ENCODE measurements around the gene PGAP3.
A peak's percentile ranks its signal among the peaks of the same experiment; 100 is the strongest.

DNA sequence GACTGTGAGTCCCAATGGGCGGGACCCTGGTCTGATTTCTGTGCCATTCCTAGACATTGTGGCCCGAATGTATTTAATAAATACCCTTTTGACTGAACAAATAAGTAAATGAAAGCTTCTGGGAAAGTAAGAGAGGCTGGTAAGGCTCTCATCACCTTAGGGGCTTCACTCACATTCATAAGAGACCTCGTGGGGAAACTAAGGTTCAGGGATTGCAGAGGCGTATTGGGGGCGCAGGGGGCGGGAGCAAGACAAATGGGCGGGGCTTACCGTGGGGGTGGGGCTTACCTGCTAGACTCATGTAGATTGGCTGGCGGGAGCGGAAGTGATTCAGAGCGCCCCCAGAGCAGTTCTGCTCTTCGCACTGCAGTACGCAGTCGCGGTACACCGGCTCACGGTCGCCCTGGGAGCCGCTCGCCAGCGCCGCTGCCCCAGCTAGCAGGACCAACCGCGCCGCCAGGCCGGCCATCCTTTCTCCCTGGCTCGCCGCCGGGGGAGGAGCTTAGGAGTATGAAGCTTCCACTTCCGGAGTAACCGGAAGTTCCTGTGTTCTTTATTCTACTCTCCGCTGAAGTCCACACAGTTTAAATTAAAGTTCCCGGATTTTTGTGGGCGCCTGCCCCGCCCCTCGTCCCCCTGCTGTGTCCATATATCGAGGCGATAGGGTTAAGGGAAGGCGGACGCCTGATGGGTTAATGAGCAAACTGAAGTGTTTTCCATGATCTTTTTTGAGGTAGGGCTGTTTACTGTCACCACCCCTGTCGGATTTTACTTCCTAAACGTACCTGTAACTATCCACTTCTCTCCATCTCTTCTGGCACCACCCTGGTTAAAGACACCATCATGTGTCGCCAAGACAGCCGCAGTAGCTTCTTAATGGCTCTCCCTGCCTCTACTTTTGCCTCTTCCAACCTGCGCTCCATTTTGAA is at the start of gene PGAP3:
- TF ChIP-seq, protein P1, sequence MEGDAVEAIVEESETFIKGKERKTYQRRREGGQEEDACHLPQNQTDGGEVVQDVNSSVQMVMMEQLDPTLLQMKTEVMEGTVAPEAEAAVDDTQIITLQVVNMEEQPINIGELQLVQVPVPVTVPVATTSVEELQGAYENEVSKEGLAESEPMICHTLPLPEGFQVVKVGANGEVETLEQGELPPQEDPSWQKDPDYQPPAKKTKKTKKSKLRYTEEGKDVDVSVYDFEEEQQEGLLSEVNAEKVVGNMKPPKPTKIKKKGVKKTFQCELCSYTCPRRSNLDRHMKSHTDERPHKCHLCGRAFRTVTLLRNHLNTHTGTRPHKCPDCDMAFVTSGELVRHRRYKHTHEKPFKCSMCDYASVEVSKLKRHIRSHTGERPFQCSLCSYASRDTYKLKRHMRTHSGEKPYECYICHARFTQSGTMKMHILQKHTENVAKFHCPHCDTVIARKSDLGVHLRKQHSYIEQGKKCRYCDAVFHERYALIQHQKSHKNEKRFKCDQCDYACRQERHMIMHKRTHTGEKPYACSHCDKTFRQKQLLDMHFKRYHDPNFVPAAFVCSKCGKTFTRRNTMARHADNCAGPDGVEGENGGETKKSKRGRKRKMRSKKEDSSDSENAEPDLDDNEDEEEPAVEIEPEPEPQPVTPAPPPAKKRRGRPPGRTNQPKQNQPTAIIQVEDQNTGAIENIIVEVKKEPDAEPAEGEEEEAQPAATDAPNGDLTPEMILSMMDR (IDR thresholded peaks at IDR 0.05), result no peak
- TF ChIP-seq POLR2A (IDR thresholded peaks at IDR 0.05) (peak in 1 of 2 donors; percentile 7), POLR2AphosphoS5 (IDR thresholded peaks at IDR 0.05; ENCODE audit: insufficient read depth in 1 of 2, low read depth in 1 of 2) (peak; percentile 72 to 79)

All from vagina (tissue), 2 donors.